Neural progenitor cell (in vitro differentiated cells): ENCODE measurements around the gene PANK2.

Source experiments
- EZH2 ChIP-seq: fragments of 200-600 bp; sonication (generic); IDR thresholded peaks from 2 replicates; pipeline ENCODE4 v1.6.1; 2017; ENCODE audit warnings: antibody characterized with exemption, mild to moderate bottlenecking, moderate library complexity
- EZH2phosphoT487 ChIP-seq: fragments of 200-600 bp; sonication (generic); IDR thresholded peaks from 2 replicates; pipeline ENCODE4 v1.6.1; 2017; ENCODE audit warnings: antibody characterized with exemption
- TF ChIP-seq, protein P1 (sequence below): fragments of 200-600 bp; sonication (generic); IDR thresholded peaks from 2 replicates; pipeline ENCODE4 v1.5.1; 2017; ENCODE audit warnings: antibody characterized with exemption, mild to moderate bottlenecking

DNA sequence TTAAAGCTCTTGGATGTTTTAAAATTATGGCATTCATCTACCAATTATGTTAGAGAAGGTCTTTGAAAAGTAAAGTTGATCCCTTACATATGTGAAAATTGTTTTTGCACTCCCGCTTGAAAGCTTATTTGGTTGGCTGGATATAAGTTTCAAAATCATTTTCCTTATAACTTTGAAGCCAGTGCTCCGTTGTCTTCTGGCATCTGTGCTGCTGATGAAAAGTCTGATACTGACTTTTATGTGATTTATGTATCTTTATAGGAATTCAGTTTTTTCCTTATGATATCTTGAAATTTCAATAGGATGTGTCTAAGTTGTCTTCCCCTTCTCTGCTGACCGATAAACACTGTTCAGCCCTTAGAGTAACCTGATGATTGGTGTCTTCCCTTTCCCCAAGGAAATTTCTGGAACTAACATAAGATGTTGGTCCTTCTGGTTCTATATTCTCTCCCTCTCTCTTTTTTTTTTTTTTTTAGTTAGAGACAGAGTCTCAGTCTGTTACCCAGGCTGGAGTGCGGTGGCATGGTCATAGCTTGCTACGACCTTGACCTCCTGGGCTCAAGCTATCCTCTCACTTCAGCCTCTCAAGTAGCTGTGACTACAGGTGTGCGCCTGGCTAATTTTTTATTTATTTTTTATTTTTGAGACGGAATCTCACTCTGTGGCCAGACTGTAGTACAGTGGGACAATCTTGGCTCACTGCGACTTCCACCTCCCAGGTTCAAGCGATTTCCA, 12.7 kb downstream of the PANK2 start:
- TF ChIP-seq, protein P1, sequence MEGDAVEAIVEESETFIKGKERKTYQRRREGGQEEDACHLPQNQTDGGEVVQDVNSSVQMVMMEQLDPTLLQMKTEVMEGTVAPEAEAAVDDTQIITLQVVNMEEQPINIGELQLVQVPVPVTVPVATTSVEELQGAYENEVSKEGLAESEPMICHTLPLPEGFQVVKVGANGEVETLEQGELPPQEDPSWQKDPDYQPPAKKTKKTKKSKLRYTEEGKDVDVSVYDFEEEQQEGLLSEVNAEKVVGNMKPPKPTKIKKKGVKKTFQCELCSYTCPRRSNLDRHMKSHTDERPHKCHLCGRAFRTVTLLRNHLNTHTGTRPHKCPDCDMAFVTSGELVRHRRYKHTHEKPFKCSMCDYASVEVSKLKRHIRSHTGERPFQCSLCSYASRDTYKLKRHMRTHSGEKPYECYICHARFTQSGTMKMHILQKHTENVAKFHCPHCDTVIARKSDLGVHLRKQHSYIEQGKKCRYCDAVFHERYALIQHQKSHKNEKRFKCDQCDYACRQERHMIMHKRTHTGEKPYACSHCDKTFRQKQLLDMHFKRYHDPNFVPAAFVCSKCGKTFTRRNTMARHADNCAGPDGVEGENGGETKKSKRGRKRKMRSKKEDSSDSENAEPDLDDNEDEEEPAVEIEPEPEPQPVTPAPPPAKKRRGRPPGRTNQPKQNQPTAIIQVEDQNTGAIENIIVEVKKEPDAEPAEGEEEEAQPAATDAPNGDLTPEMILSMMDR = no peak
- TF ChIP-seq EZH2 (no peak), EZH2phosphoT487 (no peak)
